ENCODE data around the gene BEND3.

DNA sequence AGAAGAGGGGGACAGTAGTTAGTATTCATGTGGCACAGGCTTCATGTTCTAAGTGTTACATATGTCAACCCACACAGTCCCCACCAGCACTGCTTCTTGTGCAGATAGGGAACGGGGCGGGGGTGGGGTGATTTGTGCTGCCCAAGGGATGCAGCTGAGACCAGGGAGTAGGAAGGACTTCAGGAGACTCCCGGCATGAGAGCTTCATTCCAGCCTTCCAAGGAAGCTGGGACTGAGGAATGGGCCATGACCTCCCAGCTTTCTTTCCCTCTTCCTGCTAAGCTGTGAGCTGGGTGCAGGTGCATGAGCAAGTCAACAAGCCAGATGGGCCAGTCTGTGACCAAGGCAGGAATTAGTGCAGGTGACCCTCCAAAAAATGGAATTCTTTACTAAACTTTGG is 9.2 kb downstream of the BEND3 start:
- no peak for TF ChIP-seq EP300 (IDR thresholded peaks at IDR 0.05)
- TF ChIP-seq, protein P1, sequence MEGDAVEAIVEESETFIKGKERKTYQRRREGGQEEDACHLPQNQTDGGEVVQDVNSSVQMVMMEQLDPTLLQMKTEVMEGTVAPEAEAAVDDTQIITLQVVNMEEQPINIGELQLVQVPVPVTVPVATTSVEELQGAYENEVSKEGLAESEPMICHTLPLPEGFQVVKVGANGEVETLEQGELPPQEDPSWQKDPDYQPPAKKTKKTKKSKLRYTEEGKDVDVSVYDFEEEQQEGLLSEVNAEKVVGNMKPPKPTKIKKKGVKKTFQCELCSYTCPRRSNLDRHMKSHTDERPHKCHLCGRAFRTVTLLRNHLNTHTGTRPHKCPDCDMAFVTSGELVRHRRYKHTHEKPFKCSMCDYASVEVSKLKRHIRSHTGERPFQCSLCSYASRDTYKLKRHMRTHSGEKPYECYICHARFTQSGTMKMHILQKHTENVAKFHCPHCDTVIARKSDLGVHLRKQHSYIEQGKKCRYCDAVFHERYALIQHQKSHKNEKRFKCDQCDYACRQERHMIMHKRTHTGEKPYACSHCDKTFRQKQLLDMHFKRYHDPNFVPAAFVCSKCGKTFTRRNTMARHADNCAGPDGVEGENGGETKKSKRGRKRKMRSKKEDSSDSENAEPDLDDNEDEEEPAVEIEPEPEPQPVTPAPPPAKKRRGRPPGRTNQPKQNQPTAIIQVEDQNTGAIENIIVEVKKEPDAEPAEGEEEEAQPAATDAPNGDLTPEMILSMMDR (IDR thresholded peaks at IDR 0.05): no peak

Measured in ovary (tissue), 3 donors.